GM21528 (cell line): ENCODE results near the gene LSMEM2.
A peak's percentile ranks its signal among the peaks of the same experiment; 100 is the strongest.
"Not testable (repeated sequence)": the region's sequence is repeated elsewhere in the genome, so short reads cannot be mapped to it uniquely, and the experiment has no call there.

Experiments
- ATAC-seq: cut with Tn5 transposase; IDR thresholded peaks from one replicate; pipeline ENCODE4 v1.9.1; 2021; ENCODE audit warnings: mild to moderate bottlenecking, moderate library complexity; ENCODE audit not compliant: unreplicated experiment, low FRiP score

Gene LSMEM2

DNA sequence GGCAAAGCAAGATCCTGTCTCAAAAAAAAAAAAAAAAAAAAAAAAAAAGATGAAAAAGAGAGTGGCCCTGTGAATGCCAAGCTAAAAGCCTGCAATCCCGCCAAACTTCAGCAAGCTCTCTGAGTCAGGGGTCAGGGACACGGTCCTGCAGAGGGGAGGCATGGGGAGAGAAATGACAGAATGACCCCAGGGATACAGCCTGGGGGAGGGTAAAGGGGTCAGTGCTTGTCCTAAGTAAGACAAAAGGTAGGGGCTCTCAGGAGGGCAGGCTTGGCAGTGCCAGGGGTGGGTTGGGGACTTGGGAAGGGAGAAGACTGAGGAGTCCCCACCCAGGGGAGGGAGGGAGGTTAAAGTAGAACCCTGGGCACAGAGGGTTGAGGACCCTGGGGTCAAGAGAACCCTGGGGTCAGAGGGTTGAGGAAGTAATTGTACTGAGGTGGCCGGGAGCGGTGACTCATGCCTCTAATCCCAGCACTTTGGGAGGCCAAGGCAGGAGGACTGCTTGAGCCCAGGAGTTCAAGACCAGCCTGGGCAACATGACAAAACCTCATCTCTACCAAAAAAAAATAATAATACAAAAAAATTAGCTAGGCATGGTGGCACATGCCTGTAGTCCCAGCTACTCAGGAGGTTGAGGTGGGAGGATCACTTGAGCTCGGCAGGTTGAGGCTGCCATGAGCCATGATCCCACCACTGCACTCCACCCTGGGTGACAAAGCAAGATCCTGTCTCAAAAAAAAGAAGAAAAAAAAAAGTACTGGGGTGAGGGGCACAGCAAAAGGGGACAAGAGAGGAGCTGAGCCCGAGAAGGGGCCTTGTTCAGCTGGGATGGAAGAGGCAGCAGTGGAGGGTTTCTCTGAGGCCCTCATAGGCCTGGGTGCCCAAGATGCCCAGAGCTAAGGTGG, 15.2 kb upstream of the LSMEM2 start:
- ATAC-seq: no peak

DNA sequence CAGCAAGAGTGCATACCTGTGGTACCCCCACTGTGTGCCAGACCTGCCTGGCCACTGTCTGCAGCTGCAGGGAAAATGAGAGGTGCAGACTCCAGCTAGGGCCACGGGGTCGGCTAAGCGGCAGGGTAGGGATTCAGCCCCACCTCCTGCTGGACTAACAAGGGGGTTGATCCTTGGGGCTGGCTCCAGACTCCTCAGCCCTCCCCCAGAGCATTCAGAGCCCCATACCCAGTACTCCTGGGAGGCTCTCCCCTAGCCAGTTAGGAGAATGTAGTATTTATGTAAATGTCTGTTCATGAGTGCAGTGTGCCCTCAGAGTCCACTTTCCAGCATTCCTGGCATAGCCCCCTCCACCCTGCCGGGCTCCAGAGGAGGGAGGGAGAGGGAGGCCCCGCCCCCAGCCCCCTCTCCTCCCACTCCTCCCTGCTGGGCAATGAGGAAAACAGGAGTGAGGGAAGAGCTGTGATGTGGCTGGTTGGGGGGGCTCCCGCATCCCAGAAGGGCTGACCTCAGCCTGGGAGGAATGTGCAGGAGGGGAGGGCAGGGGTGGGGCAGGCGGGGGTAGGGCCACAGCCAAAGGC, 14.4 kb upstream of the LSMEM2 start:
- no peak for ATAC-seq

DNA sequence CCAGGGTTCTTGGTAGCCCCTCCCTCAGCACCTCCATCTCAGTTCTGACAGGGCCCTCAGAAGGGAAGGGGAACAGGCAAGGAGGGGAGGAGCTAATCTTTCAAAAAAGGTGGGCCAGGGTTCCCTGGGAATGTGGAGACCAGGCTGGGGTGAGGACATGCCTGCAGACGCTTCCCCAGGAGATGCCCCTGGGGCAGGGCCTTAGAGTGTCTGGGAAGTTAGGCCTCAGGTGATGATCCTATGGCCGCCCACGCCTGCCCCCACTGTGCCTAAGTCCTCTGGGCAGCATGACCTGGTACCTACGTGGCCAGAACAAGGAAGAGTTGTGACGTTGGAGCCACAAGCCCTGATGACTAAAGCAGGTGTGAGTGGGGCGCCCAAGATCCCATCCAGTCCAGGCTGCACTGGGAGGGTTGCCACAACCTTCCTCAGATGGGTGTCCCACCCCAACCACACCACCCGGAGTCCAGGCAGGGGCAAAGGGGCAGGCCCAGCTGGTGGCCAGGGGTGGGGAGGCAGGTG, 13.9 kb upstream of the LSMEM2 start:
- no peak for ATAC-seq

DNA sequence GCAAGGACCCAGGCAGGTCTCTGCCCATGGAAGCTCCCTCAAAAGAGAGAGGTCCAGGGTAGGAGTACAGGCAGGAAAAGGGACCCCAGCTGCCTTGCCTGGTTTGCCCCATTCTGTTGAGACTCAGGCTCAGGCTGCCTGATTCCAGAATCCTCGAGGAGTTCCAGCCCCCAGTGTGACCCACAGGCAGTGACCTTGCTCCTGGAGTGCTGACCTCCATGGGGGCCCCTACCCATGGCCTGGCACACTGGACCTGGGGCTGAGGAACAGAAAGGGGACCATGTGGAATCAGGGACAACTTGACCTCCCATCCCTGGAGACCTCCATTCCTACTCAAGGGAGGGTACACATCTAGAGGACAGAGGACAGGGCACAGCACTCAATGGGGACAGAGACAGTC, 13.3 kb upstream of the LSMEM2 start:
- no peak for ATAC-seq

DNA sequence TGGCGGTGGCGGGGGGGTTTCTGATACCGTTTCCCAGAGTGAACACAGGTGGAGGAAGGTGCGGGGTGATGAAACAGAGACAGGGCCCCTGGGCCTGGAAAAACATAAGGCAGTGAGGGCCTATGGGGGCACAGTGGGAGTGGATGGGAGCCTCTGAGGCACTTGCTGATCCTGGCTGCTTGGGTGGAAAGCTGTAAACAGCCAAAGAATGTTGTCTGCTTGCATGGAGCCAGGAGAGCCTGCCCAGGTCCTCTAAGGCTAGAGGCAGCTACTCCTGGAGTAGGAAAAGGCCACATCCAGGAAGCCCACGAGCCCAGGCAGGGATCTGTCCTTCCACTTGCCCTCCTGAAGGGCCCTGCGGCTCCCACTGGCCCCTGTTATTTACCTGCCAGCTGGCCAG, 12.9 kb upstream of the LSMEM2 start:
- ATAC-seq: no peak

DNA sequence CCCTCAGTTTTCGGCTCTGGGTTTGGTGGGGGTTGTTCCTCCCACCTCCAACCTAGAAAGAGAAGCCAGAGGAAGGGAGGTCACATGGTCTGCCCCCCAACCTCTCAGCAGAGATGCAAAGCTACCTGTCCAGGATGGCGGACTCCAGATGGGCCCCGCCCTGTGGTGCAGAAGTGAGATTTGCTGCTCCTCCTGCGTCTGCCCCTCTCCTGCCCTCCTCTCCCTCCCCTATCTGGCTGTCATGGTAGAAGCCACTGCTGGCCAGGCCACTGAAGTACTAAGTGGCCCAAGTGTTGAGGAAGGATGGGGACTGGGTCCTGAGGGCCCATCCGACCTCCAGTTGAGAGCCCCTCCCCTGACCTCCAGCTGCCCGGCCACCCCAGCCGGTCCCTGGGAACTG, 12.1 kb upstream of the LSMEM2 start:
- ATAC-seq: no peak

DNA sequence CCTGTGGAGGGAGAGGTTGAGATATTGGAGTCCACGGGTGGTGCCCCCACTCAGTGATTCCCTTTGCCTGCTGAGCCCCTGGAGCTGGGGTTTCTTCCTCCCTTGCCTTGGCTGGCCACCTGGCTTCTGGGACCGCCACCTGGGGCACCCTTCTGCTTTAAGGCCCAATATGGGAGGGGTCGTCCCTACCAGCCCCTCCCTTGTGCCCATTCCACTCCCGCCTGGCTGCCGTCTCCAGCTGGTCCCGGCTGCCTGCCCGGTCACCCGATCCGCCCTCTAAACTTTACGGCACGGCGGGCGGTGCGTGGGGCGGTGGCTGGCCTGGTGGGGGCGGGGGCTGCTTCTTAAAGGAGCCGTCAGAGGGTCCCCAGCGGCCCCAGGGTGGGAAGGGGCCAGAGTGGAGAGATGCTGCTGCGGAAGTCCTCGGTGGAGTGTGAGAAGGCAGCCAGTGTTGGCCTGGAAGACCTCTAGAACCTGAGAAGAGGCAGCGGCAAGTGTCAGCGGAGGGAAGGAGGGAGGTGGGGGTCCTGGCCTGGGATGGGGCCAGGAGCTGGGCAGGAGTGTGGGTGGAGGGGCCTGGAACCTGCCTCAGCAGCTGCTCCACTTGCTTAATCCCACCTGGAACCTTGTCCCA, 11.5 kb upstream of the LSMEM2 start:
- ATAC-seq: no peak

DNA sequence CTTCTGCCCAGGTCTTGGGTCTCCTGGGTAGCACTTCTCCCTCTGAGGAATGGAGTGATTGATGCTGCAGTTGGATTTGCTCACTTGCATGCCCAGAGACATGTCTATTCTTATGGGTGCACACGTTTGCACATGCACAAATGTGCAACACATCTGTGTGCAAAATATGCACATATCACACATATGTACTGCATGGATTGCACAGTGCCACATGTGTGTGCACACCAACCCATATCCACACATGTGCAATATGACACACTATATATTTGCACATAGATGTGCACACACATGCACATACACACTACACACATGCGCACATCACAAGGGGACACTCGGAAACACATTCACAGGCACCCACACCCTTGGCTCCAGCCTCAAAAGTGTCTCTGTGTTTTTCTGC, 10.6 kb upstream of the LSMEM2 start:
- ATAC-seq: no peak

DNA sequence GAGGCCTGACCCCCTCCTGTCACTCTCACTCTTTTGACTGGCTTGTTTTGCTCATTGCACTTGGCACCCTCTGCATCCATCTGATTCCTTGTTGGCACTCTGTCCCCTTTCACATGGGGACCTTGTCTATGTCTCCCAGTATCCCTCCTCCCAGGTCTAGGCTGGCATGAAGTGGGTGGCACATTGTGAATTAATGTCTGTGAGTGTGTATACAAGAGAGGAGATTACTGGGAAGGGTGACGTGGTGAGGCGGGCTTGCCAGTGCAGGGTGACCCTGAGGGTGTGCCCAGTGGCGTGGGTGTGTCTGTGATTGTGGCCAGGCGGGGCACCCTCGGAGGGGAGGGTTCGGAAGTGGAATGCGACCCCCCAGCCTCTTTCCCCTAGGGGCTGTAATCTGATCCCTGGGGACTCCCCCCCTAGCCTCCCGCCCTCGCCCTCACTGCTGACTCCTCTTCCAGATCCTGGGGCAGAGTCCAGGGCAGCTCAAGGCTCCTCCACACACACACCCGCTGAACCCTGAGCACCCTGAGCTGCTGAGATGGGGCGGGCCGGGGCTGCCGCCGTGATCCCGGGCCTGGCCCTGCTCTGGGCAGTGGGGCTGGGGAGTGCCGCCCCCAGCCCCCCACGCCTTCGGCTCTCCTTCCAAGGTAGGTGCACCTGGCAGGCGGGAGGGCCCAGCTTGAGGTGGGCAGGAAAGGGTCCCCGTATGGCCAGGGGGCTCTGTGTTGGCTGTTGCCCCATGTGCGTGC, 10.0 kb upstream of the LSMEM2 start, which contains the start of gene SEMA3B:
Gene SEMA3B, plus strand, starts transcription at position 445 of the 749 bp plus-strand sequence. Its CDS starts 94 bp downstream, at position 539.
- ATAC-seq: no peak

DNA sequence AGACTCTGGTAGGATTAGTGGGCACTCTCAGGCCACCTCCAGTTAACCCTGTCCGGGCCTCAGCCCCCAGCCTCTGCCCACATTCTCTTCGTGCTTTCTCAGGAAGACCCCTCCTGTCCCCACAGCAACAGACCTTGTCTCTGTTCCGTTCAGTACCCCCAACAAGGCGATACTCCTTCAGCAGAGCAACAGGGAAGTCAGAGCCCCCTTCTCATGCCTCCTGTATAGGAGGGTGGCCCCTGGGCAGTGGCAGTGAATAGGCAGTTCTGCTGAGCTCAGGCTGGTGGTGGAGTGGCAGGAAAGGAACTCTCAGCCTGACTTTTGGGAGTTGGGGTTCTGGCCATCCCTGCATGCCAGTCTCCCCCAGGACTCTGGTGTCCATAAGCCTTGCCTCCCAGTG, 9.4 kb upstream of the LSMEM2 start:
- ATAC-seq: no peak

DNA sequence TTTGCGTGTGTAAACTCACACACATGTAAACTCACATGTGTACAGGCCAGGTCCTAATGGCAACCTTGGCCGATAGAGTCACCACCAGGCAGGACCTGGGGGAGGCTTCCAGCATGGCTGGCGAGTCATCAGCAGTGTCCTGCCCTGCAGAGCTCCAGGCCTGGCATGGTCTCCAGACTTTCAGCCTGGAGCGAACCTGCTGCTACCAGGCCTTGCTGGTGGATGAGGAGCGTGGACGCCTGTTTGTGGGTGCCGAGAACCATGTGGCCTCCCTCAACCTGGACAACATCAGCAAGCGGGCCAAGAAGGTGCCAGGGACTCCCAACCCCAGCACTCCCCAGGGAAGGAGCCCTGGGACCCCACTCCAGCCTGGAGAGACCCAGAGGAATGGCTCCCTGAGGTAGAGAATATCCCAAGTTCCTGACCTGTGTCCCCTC, 8.9 kb upstream of the LSMEM2 start:
- no peak for ATAC-seq

DNA sequence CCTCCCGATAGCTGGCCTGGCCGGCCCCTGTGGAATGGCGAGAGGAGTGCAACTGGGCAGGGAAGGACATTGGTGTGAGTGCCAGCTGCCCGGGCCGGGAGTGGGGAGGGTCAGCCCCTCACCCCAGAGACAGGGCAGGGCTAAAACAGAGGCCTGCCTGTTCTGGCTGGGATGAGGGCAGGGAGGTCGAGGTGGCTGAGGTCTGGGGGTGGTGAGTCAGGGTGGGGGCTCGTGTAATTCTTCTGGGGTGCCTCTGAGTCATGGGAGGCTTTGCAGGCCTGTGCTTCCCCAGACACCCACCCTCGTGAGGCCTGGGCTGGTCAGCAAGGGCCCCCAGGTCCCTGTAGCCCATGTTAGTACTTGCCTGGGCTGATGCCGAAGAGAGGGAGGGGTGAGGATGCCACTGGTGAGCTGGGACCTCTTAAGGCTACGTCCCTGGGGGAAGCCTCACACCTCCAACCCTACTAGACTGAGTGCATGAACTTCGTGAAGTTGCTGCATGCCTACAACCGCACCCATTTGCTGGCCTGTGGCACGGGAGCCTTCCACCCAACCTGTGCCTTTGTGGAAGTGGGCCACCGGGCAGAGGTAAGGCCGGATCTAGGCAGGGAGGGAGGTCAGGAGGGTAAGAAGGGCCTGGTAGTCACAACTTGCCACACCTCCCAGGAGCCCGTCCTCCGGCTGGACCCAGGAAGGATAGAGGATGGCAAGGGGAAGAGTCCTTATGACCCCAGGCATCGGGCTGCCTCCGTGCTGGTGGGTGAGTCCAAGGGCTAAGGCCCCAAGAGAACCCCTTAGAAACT, 8.3 kb upstream of the LSMEM2 start:
- no peak for ATAC-seq

DNA sequence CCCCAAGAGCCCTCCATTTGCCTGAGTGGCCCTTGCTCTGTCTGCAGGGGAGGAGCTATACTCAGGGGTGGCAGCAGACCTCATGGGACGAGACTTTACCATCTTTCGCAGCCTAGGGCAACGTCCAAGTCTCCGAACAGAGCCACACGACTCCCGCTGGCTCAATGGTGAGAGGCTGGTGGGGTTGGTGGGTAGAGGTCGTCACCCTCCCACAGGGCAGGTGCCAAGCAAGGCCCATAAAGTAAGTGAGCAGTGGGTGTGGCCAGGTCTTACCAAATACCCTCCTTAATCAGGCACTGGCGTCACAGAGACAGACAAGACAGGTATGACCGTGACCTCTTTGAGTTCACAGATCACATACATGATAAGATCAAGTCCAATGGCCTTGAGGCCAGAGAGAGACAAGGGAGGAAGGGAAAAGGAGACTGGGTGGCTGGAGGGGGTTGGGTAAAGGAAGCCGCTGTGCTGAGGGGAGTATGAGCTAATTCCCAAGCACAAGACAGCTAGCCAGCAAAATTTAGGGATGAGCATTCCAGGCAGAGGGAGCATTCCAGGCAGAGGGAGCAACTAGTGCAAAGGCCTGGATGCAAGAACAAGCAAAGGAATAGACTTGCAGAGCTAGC, 7.5 kb upstream of the LSMEM2 start:
- no peak for ATAC-seq

DNA sequence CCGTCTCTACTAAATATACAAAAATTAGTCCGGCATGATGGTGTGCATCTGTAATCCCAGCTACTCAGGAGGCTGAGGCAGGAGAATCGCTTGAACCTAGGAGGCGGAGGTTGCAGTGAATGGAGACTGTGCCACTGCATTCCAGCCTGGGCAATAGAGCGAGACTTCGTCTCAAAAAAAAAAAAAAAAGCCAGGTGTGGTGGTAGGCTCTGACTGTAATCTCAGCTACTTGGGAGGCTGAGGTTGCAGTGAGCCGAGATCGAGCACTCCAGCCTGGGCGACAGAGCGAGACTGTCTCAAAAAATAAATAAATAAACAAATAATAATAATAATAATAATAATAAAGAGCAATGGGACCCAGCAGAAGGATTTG, 6.4 kb upstream of the LSMEM2 start:
- not testable (repeated sequence) for ATAC-seq

DNA sequence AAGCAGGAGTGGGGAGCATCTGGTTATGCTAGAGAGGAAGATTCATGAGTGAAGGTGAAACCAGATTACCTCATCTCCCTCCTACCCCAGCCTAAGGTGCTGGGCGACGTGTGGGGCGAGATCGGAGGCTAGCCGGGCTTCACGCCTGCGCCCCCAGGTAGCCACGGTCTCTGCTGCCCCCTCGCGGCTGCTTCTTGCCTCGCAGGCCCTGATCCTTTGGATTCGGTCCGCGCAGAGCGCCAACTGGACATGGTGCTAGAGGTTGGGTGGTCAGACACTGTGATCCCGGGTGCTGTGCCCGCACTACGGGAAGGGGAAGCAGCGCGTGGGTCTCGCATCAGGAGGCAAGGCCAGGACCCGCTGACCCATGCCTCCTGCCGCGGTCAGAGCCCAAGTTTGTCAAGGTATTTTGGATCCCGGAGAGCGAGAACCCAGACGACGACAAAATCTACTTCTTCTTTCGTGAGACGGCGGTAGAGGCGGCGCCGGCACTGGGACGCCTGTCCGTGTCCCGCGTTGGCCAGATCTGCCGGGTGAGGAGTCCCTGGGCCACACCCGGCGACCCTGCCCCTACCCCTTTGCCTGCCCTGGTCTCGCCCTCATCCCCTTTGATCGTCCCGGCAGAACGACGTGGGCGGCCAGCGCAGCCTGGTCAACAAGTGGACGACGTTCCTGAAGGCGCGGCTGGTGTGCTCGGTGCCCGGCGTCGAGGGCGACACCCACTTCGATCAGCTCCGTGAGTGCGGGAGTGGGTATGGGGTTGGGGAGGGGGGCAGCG, 5.8 kb upstream of the LSMEM2 start:
- peak; percentile 60 for ATAC-seq

DNA sequence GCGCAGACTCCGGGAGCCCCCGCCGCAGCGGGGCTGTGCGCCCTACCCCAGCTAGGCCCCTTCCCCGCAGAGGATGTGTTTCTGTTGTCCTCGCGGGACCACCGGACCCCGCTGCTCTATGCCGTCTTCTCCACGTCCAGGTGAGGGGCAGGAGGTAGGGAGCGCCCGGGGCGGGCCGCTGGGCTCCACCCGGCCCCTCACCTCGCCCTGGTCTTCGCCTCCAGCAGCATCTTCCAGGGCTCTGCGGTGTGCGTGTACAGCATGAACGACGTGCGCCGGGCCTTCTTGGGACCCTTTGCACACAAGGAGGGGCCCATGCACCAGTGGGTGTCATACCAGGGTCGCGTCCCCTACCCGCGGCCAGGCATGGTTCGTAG, 5.2 kb upstream of the LSMEM2 start:
- no peak for ATAC-seq

DNA sequence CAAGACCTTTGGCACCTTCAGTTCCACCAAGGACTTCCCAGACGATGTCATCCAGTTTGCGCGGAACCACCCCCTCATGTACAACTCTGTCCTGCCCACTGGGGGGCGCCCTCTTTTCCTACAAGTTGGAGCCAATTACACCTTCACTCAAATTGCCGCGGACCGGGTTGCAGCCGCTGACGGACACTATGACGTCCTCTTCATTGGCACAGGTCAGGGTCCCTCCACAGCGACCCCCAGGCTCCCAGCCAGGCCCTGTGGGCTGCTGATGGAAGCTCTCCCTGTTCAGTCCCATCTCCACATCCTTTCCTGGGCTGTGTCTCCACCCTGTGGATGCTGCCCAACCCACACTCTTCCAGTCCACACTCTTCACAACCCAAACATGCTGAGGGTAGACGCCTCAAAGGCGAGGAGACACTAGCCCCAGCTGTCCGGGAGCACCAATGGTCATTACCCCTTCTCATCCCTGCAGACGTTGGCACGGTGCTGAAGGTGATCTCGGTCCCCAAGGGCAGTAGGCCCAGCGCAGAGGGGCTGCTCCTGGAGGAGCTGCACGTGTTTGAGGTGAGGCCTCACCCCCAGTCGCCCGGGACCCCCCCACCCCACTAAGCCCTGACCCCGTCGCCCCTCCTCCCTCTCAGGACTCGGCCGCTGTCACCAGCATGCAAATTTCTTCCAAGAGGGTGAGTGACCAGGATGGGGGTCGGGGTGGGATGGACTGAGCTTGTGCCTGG, 4.3 kb upstream of the LSMEM2 start:
- ATAC-seq: no peak
